Stimulated activated CD4-positive, alpha-beta T cell treated with anti-CD3 and anti-CD28 coated beads, Interleukin-4, amount 100 ng/mL, for 4 hours (primary cell): ENCODE data around the gene TRMT2A.

Source experiments
- DNase-seq, 2 experiments: peaks; one replicate each; pipeline ENCODE4 v3.0.0-alpha.2; 2020

Gene TRMT2A

GRCh38 chr22:20147237-20147988 lies 30.4 kb upstream of the TRMT2A start:
- DNase-seq: no peak

- DNase-seq: no peak
Measured at GRCh38 chr22:20146777-20147176, 29.8 kb upstream of the TRMT2A start.

- no peak for DNase-seq
Measured at GRCh38 chr22:20145832-20146223, 28.8 kb upstream of the TRMT2A start.

- no peak for DNase-seq
Measured at GRCh38 chr22:20145206-20145831, 28.3 kb upstream of the TRMT2A start.

- DNase-seq: no peak
Measured at GRCh38 chr22:20143883-20144665, 27.0 kb upstream of the TRMT2A start.

DNA sequence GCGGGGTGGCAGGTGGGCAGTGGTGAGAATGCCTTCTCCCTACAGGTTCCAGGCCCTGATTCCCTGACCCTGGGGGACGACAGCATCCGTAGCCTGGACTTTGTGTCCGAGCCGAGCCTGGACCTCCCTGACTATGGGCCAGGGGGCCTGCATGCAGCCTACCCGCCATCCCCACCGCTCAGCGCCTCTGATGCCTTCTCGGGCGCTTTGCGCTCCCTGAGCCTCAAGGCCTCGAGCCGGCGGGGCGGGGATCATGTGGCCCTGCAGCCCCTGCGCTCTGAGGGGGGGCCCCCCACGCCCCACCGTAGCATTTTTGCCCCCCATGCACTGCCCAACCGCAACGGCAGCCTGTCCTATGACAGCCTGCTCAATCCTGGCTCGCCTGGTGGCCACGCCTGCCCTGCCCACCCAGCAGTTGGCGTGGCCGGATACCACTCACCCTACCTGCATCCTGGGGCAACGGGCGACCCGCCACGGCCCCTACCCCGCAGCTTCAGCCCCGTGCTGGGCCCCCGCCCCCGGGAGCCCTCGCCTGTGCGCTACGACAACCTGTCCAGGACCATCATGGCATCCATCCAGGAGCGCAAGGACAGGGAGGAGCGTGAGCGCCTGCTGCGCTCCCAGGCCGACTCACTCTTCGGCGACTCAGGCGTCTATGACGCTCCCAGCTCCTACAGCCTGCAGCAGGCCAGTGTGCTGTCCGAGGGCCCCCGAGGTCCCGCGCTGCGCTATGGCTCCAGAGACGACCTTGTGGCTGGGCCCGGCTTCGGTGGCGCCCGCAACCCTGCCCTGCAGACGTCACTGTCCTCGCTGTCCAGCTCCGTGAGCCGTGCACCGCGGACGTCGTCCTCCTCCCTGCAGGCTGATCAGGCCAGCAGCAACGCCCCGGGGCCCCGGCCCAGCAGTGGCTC lies 25.9 kb upstream of the TRMT2A start:
- DNase-seq: no peak

- no peak for DNase-seq
Measured at GRCh38 chr22:20141186-20142077, 24.4 kb upstream of the TRMT2A start.

DNA sequence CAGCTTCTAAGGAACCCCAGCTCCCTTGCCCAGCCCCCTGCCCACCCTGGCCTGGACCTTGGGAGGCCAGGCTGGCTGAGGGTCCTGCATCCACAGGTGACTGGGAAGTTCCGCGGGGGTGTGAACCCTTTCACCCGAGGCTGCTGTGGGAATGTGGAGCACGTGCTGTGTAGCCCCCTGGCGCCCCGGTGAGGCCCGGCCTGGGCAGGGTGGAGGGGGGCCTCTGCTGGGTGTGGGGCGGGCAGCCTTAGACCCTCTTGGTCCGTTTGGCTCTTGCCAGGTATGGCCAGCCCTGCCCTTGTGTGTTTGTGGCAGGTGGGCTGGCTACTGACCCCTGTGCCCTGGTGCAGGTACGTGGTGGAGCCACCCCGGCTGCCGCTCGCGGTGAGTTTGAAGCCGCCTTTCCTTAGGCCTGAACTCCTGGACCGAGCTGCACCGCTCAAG lies 23.5 kb upstream of the TRMT2A start:
- no peak for DNase-seq

GRCh38 chr22:20140107-20140445 lies 23.1 kb upstream of the TRMT2A start:
- DNase-seq: no peak

- DNase-seq: no peak
Measured at GRCh38 chr22:20139391-20140106, 22.5 kb upstream of the TRMT2A start.

- no peak for DNase-seq
Measured at GRCh38 chr22:20138868-20139267, 21.8 kb upstream of the TRMT2A start.

- no peak for DNase-seq
Measured at GRCh38 chr22:20138417-20138738, 21.4 kb upstream of the TRMT2A start.

DNA sequence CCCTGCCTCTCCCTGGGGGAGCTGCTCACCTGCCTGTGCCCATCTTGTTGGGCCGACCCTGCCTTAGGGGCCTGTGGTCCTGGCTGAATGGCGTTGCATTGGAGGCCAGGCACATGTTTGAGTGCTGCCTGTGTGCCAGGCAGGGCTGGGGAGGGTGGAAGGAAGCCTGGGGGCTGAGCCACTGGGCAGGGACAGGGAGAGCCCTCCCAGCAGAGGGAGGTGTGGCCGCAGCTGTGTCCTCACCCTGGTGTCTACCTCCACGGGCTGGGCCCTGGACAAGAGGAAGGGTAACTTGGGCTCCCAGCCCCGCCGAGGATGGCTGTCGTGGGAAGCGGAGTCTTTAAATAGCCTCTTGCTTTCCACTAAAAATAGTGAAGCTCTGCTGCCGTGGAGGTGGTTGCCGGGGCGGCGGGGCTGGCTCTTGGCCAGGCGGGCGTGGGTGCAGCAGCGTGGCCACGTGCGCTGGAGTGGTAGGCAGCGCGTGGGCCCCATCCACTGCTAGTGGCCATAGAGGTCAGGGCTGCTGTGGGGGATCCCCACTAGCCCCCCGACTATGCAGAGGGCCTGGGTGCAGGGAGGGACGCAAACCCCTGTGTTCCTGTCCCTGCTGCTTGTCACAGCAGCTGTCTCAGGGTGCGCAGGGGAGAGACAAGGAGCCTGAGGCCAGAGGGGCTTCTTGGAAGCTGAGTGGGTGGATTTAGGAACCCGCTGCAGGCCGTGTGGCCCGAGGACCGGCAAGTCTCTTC lies 20.8 kb upstream of the TRMT2A start:
- no peak for DNase-seq

GRCh38 chr22:20137113-20137512 lies 20.1 kb upstream of the TRMT2A start:
- no peak for DNase-seq

DNA sequence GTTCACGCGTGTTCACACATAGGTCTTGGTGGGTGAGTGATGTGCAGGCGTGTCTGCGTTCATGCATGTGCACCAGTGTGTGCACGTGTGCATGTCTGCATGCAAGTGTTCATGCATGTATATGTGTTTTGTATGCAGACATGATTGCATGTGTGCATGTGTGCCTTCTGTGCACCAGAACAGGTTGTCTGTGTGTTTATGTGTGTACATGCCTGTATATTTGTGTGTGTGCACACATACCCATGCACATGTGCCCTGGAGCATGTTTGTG lies 19.5 kb upstream of the TRMT2A start:
- no peak for DNase-seq

DNA sequence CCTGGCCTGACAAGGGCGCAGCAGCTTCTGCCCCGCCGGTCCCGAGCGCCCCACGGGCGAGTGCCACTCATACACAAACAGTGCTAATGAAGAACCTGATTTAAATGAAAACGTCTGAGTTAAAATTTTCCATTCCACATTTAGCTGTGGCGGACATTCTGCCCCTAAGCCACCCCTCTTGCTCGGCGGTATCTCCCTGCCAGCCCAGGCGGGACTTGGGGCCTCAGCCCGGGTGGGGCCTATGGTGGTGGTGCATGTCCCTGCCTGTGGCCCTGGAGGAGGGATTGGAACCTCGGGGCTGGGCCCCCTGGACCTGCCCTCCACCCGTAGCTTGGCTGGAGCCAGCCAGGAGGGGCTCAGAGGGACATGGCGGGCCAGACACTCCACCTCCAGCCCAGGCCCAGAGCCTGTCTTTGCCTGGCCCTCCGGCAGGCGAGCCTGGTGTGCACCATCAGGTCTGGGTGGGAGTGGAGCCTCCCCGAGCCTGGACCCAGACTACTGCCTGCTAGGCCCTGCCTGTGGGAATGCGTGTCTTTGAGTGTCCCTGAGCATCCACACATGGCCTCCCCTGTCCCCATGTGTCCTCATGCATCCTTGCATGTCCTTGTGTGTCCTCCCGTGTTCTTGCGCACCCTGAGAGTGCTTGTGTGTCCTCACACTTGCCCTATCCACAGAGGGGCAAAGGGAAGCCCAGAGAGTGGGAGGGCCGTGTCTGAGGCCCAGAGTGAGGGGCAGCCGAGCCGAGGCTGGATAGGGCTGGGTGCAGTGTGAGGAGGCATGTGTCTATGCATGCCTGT lies 19.0 kb upstream of the TRMT2A start:
- DNase-seq: no peak

- no peak for DNase-seq
Measured at GRCh38 chr22:20135265-20135664, 18.2 kb upstream of the TRMT2A start.

DNA sequence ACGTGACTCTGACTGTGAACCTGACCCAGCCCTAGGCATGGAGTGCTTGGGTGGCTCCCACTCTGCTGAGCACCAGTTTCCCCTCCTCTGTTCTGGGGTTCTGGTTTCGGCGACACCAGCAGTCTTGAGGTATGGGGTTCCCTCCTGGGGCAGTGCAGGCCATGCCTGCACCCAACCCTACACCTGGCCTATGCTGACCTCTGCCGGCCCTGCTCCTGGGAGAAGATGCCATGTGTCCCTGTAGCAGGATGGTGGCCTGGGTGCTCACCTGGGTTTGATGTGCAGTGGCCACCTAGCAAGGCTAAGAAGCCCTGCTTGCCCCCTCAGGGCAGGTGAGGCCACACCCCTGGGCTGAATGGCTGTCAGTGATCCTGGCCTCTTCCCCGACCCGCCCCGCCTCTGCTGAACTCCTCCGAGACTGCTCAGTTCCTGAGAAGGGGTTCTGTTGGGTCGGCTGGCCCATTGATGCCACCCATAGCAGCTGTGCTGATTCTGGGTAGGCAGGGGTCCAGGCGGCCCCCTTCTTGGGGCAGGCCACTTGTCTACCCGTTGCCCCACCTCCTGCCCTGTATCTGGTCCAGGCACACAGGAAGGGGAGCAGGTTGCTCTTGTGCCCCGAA lies 17.0 kb upstream of the TRMT2A start:
- DNase-seq: no peak

GRCh38 chr22:20132686-20133246 lies 15.7 kb upstream of the TRMT2A start:
- no peak for DNase-seq
